ENCODE data around the gene LDLRAD4.

LDLRAD4 gene

DNA sequence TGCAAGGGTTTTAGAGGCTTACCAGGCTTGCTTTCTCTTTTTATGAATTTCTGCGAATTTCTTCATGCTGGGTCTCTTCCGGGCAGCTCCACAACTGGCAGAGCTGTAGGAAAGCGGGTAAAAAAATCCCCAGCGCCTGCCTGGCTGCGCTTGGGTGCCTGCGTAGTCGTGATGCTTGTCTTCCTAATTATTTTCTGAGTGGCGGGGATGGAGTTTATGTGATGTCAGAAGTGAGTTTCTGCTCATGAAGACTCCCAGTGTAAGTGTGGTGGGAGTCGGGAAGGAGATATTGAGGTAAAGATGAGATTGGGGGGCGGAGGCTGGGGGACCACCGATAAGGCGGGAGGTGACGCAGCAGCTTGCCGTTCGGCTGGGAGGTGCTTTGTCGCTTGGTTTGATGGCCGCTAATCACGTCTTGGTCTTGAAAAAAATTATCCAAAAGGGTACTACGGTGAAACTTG lies 229.8 kb downstream of the LDLRAD4 start:
- no peak overlapping the region for H3K27ac ChIP-seq (ENCODE audit: low read depth, low read length)
- peaks cover 54% of the 10 kb centered on the region; the same call in 1 of the 2 replicates for H3K27me3 ChIP-seq (ENCODE audit: control insufficient read depth, insufficient read depth, low read length)
- no peaks in the 10 kb centered on the region for H3K36me3 ChIP-seq (ENCODE audit: control insufficient read depth, insufficient read depth, low read length)
- H3K4me1 ChIP-seq (ENCODE audit: control insufficient read depth, insufficient read depth, low read length): peaks cover 55% of the 10 kb centered on the region
- no peaks in the 10 kb centered on the region for H3K9me3 ChIP-seq (ENCODE audit: control insufficient read depth, insufficient read depth, low read depth, low read length)
- no peak overlapping the region; the same call in 1 of the 2 replicates for H3K4me3 ChIP-seq (ENCODE audit: low read depth, low read length)
- no peak overlapping the region for H3K9ac ChIP-seq (ENCODE audit: low read length)

DNA sequence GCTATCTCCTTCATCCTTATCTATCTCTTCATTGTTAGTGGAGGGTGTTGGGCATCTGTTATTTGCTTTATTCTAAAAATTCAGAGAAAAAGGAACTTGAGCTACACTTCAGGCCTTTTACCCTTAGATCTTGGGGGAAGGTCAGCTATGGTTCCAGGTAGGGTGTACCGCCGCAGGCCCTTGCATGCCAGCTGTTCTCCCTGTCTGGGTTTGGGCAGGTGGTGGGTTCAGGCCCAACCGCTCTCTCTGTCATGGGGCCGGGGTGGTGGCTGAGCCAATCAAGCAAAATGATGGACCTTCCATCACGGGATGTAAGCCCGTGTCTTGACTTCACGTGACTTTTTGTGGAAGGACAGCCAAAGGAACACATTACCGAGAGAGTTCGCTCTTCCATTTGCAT lies 231.1 kb downstream of the LDLRAD4 start:
- Histone ChIP-seq H3K27ac (ENCODE audit: low read depth, low read length) (no peak overlapping the region), H3K36me3 (ENCODE audit: control insufficient read depth, insufficient read depth, low read length) (no peaks in the 10 kb centered on the region), H3K9me3 (ENCODE audit: control insufficient read depth, insufficient read depth, low read depth, low read length) (no peaks in the 10 kb centered on the region), H3K27me3 (ENCODE audit: control insufficient read depth, insufficient read depth, low read length) (peaks cover 62% of the 10 kb centered on the region; the same call in 1 of the 2 replicates), H3K9ac (ENCODE audit: low read length) (no peak overlapping the region), H3K4me3 (ENCODE audit: low read depth, low read length) (no peak overlapping the region), H3K4me1 (ENCODE audit: control insufficient read depth, insufficient read depth, low read length) (peaks cover 62% of the 10 kb centered on the region)

GRCh38 chr18:13450289-13451212 lies 232.0 kb downstream of the LDLRAD4 start:
- Histone ChIP-seq H3K4me3 (ENCODE audit: low read depth, low read length) (no peak overlapping the region), H3K36me3 (ENCODE audit: control insufficient read depth, insufficient read depth, low read length) (no peaks in the 10 kb centered on the region), H3K9me3 (ENCODE audit: control insufficient read depth, insufficient read depth, low read depth, low read length) (no peaks in the 10 kb centered on the region), H3K27me3 (ENCODE audit: control insufficient read depth, insufficient read depth, low read length) (peaks cover 55% of the 10 kb centered on the region; the same call in 1 of the 2 replicates), H3K27ac (ENCODE audit: low read depth, low read length) (no peak overlapping the region), H3K9ac (ENCODE audit: low read length) (no peak overlapping the region), H3K4me1 (ENCODE audit: control insufficient read depth, insufficient read depth, low read length) (peaks cover 62% of the 10 kb centered on the region)

GRCh38 chr18:13451213-13451540 lies 232.6 kb downstream of the LDLRAD4 start:
- Histone ChIP-seq H3K27me3 (ENCODE audit: control insufficient read depth, insufficient read depth, low read length) (peaks cover 49% of the 10 kb centered on the region; the same call in 1 of the 2 replicates), H3K9me3 (ENCODE audit: control insufficient read depth, insufficient read depth, low read depth, low read length) (no peaks in the 10 kb centered on the region), H3K4me1 (ENCODE audit: control insufficient read depth, insufficient read depth, low read length) (peaks cover 57% of the 10 kb centered on the region), H3K4me3 (ENCODE audit: low read depth, low read length) (no peak overlapping the region), H3K9ac (ENCODE audit: low read length) (no peak overlapping the region), H3K36me3 (ENCODE audit: control insufficient read depth, insufficient read depth, low read length) (no peaks in the 10 kb centered on the region), H3K27ac (ENCODE audit: low read depth, low read length) (no peak overlapping the region)

DNA sequence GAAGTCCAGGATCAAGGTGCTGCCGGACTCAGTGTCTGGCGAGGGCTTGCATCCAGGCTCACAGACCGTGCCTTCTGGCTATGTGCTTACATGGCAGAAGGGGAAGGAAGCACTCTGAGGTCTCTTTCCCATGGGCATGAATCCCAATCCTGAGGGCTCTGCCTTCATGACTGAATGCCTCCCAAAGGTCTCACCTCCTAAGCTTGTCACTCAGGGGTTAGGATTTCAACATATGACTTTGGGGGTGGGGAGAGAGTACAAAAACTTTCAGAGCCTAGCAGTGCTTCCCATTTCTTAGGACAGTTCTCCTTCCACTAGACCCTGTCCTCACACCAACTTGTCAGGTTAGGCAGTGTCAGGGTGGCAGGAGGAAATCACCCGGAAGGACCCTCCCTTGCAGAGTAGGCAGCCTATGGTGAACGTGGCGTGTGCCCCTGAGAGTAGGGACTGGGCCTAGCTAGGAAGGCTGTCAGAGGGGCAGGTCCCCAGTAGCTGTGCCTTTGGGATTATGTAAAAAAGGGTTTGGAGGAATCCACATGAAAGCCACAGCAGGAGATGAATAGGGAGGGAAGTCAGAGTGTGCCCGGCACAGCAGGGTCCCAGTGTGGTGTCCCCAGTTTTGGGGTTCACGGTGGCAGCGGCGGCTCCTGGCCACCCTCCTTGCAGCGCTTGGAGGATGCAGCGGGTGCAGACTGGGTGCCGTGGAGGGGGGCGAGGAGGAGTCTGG lies 233.3 kb downstream of the LDLRAD4 start:
- Histone ChIP-seq H3K4me1 (ENCODE audit: control insufficient read depth, insufficient read depth, low read length) (peaks cover 51% of the 10 kb centered on the region), H3K27ac (ENCODE audit: low read depth, low read length) (peak overlapping the region; percentile 59; the same call in 1 of the 2 replicates), H3K27me3 (ENCODE audit: control insufficient read depth, insufficient read depth, low read length) (peaks cover 45% of the 10 kb centered on the region; the same call in 1 of the 2 replicates), H3K4me3 (ENCODE audit: low read depth, low read length) (peak overlapping the region; percentile 6; the same call in 1 of the 2 replicates), H3K9me3 (ENCODE audit: control insufficient read depth, insufficient read depth, low read depth, low read length) (no peaks in the 10 kb centered on the region), H3K36me3 (ENCODE audit: control insufficient read depth, insufficient read depth, low read length) (no peaks in the 10 kb centered on the region), H3K9ac (ENCODE audit: low read length) (peak overlapping the region; percentile 49)

DNA sequence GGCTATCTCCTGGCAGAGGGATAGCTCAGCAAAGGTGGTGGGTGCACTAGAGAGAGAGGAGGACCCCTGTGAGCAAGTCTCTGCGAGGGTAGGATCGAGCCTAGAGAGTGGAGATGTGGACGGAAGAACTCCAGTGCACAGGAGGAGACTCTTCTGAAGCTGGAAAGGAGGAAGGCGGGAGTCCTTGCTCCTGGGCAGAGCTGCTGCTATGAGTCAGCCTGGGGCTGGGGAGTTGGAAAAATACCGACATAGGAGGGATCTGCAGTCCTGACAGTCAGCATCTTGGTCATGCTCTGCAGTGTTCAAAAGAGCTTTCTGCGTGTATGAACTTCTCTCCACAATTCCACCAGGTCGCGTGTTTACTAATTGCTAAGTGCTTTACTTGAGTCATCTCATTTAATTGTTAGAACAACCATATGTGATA lies 233.8 kb downstream of the LDLRAD4 start:
- peaks cover 44% of the 10 kb centered on the region; the same call in 1 of the 2 replicates for H3K27me3 ChIP-seq (ENCODE audit: control insufficient read depth, insufficient read depth, low read length)
- peak overlapping the region; percentile 6; the same call in 1 of the 2 replicates for H3K4me3 ChIP-seq (ENCODE audit: low read depth, low read length)
- peaks cover 47% of the 10 kb centered on the region for H3K4me1 ChIP-seq (ENCODE audit: control insufficient read depth, insufficient read depth, low read length)
- H3K9me3 ChIP-seq (ENCODE audit: control insufficient read depth, insufficient read depth, low read depth, low read length): no peaks in the 10 kb centered on the region
- no peaks in the 10 kb centered on the region for H3K36me3 ChIP-seq (ENCODE audit: control insufficient read depth, insufficient read depth, low read length)
- H3K9ac ChIP-seq (ENCODE audit: low read length): peak overlapping the region; percentile 49
- peak overlapping the region; percentile 59; the same call in 1 of the 2 replicates for H3K27ac ChIP-seq (ENCODE audit: low read depth, low read length)

GRCh38 chr18:13452871-13453680 lies 234.5 kb downstream of the LDLRAD4 start:
- Histone ChIP-seq H3K27ac (ENCODE audit: low read depth, low read length) (peak overlapping the region; percentile 59; the same call in 1 of the 2 replicates), H3K27me3 (ENCODE audit: control insufficient read depth, insufficient read depth, low read length) (peaks cover 37% of the 10 kb centered on the region; the same call in 1 of the 2 replicates), H3K4me1 (ENCODE audit: control insufficient read depth, insufficient read depth, low read length) (peaks cover 40% of the 10 kb centered on the region)

GRCh38 chr18:13453714-13454113 lies 235.2 kb downstream of the LDLRAD4 start:
- Histone ChIP-seq H3K4me3 (ENCODE audit: low read depth, low read length) (no peak overlapping the region), H3K4me1 (ENCODE audit: control insufficient read depth, insufficient read depth, low read length) (peaks cover 36% of the 10 kb centered on the region), H3K9ac (ENCODE audit: low read length) (no peak overlapping the region), H3K36me3 (ENCODE audit: control insufficient read depth, insufficient read depth, low read length) (no peaks in the 10 kb centered on the region), H3K27me3 (ENCODE audit: control insufficient read depth, insufficient read depth, low read length) (peaks cover 32% of the 10 kb centered on the region; the same call in 1 of the 2 replicates), H3K9me3 (ENCODE audit: control insufficient read depth, insufficient read depth, low read depth, low read length) (no peaks in the 10 kb centered on the region), H3K27ac (ENCODE audit: low read depth, low read length) (no peak overlapping the region)

More at GRCh38 chr18:13452871-13453680, 234.5 kb downstream of the LDLRAD4 start:
- peak overlapping the region; percentile 5; the same call in 1 of the 2 replicates for H3K4me3 ChIP-seq (ENCODE audit: low read depth, low read length)
- no peaks in the 10 kb centered on the region for H3K36me3 ChIP-seq (ENCODE audit: control insufficient read depth, insufficient read depth, low read length)
- no peaks in the 10 kb centered on the region for H3K9me3 ChIP-seq (ENCODE audit: control insufficient read depth, insufficient read depth, low read depth, low read length)
- peak overlapping the region; percentile 49 for H3K9ac ChIP-seq (ENCODE audit: low read length)

- Histone ChIP-seq H3K4me3 (ENCODE audit: low read depth, low read length) (no peak overlapping the region), H3K9ac (ENCODE audit: low read length) (no peak overlapping the region), H3K4me1 (ENCODE audit: control insufficient read depth, insufficient read depth, low read length) (peaks cover 36% of the 10 kb centered on the region), H3K27me3 (ENCODE audit: control insufficient read depth, insufficient read depth, low read length) (peaks cover 24% of the 10 kb centered on the region; the same call in 1 of the 2 replicates), H3K9me3 (ENCODE audit: control insufficient read depth, insufficient read depth, low read depth, low read length) (no peaks in the 10 kb centered on the region), H3K36me3 (ENCODE audit: control insufficient read depth, insufficient read depth, low read length) (no peaks in the 10 kb centered on the region), H3K27ac (ENCODE audit: low read depth, low read length) (no peak overlapping the region)
Measured at GRCh38 chr18:13454363-13455150, 236.0 kb downstream of the LDLRAD4 start.

Data from HUES6 (cell line).